ENCODE data around the gene ZNF688.

- TF ChIP-seq EZH2 (IDR thresholded peaks at IDR 0.05; ENCODE audit: insufficient read depth, poor library complexity, severe bottlenecking) (no peak), EZH2phosphoT487 (IDR thresholded peaks at IDR 0.05; ENCODE audit: insufficient read depth, low read depth) (no peak)
Measured at GRCh38 chr16:30535106-30535776, 36.3 kb downstream of the ZNF688 start.
